Type B pancreatic cell (in vitro differentiated cells): Measurements from ENCODE around the gene FUT3. TPM values are rescaled to one million over a fixed set of nuclear protein-coding genes. Genes with fewer than 3 reads are reported as not detected.

Source experiments
- DNase-seq: peaks from one replicate; pipeline ENCODE4 v3.0.0; 2021; ENCODE audit warnings: mixed read lengths; ENCODE audit not compliant: unreplicated experiment; ENCODE audit errors: extremely low spot score
- H3K27ac Mint-ChIP-seq: 2 replicates; pipeline ENCODE4 v1.8.0; 2021; ENCODE audit warnings: mild to moderate bottlenecking, mixed read lengths
- H3K27me3 Mint-ChIP-seq: 2 replicates; pipeline ENCODE4 v1.8.0; 2021; ENCODE audit warnings: mixed read lengths
- H3K36me3 Mint-ChIP-seq: 2 replicates; pipeline ENCODE4 v1.8.0; 2021; ENCODE audit warnings: mixed read lengths
- H3K4me1 Mint-ChIP-seq: one replicate; pipeline ENCODE4 v1.8.0; 2021; ENCODE audit warnings: mixed read lengths; ENCODE audit not compliant: unreplicated experiment
- H3K4me3 Mint-ChIP-seq: 2 replicates; pipeline ENCODE4 v1.8.0; 2021; ENCODE audit warnings: mild to moderate bottlenecking, mixed read lengths
- H3K9me3 Mint-ChIP-seq: 2 replicates; pipeline ENCODE4 v1.8.0; 2021; ENCODE audit warnings: mixed read lengths
- CTCF ChIP-seq: fragments of 200-600 bp; sonication (generic); conservative IDR thresholded peaks from 2 replicates; pipeline ENCODE4 v1.5.0; 2021; ENCODE audit warnings: antibody characterized with exemption, mild to moderate bottlenecking
- total RNA-seq: library from RNA; stranded (reverse); gene quantifications from 2 replicates; pipeline ENCODE4 v1.2.1, GENCODE V29; 2021; ENCODE audit warnings: low replicate concordance

The FUT3 gene
- total RNA-seq, 1 donor from 2014 or later: 6.6 TPM

GRCh38 chr19:5799247-5800241 is 51.7 kb downstream of the FUT3 start:
- peaks cover 9% of the 10 kb centered on the region for H3K27me3 Mint-ChIP-seq
- H3K4me3 Mint-ChIP-seq: no peak overlapping the region
- H3K9me3 Mint-ChIP-seq: no peaks in the 10 kb centered on the region

GRCh38 chr19:5798244-5798643 is 53.0 kb downstream of the FUT3 start:
- no peak for DNase-seq
- Mint-ChIP-seq H3K36me3 (no peaks in the 10 kb centered on the region), H3K27me3 (peaks cover 3% of the 10 kb centered on the region), H3K4me1 (peaks cover 10% of the 10 kb centered on the region), H3K27ac (no peak overlapping the region), H3K9me3 (no peaks in the 10 kb centered on the region), H3K4me3 (no peak overlapping the region)
- no peak for TF ChIP-seq CTCF

More at GRCh38 chr19:5799247-5800241, 51.7 kb downstream of the FUT3 start:
- no peak for DNase-seq
- Mint-ChIP-seq H3K4me1 (peaks cover 10% of the 10 kb centered on the region), H3K36me3 (no peaks in the 10 kb centered on the region), H3K27ac (no peak overlapping the region)
- TF ChIP-seq CTCF: no peak

- Mint-ChIP-seq H3K36me3 (peaks cover 7% of the 10 kb centered on the region), H3K27ac (no peak overlapping the region), H3K4me1 (peaks cover 6% of the 10 kb centered on the region)
These were observed 55.8 kb downstream of the FUT3 start for GRCh38 chr19:5795382-5795919.

GRCh38 chr19:5793188-5793587 is 58.1 kb downstream of the FUT3 start:
- H3K36me3 Mint-ChIP-seq: peaks cover 11% of the 10 kb centered on the region
- no peak overlapping the region for H3K4me3 Mint-ChIP-seq
- peaks cover 5% of the 10 kb centered on the region for H3K9me3 Mint-ChIP-seq
- no peak for DNase-seq
- no peak for TF ChIP-seq CTCF
- no peak overlapping the region for H3K27ac Mint-ChIP-seq
- no peaks in the 10 kb centered on the region for H3K27me3 Mint-ChIP-seq
- H3K4me1 Mint-ChIP-seq: peaks cover 10% of the 10 kb centered on the region

More at GRCh38 chr19:5795382-5795919, 55.8 kb downstream of the FUT3 start:
- no peak for TF ChIP-seq CTCF
- H3K4me3 Mint-ChIP-seq: no peak overlapping the region
- no peaks in the 10 kb centered on the region for H3K27me3 Mint-ChIP-seq
- no peak for DNase-seq
- H3K9me3 Mint-ChIP-seq: peaks cover 5% of the 10 kb centered on the region

Other genes starting within 250 kb of the FUT3 start
- gene SAFB2, start 228.7 kb downstream of the FUT3 start, total RNA-seq: 60.9 and 93.4 TPM in 2 replicates
- gene SAFB, start 228.4 kb downstream of the FUT3 start, total RNA-seq: 103 and 127 TPM in 2 replicates
- 42.2 and 50.0 TPM in 2 replicates for gene MICOS13, start 170.9 kb downstream of the FUT3 start, total RNA-seq
- 6.2 and 11.0 TPM in 2 replicates for gene HSD11B1L, start 170.4 kb downstream of the FUT3 start, total RNA-seq
- gene RPL36, start 161.2 kb downstream of the FUT3 start, total RNA-seq: 1,016 and 1,024 TPM in 2 replicates
- gene LONP1, start 131.3 kb downstream of the FUT3 start, total RNA-seq: 68.0 and 74.0 TPM in 2 replicates
- 0.41 TPM in 1 of 2 replicates, not detected in the other for gene CATSPERD, start 130.8 kb downstream of the FUT3 start, total RNA-seq
- gene PRR22, start 66.7 kb downstream of the FUT3 start, total RNA-seq: 3.3 and 5.2 TPM in 2 replicates
- 38.6 and 45.0 TPM in 2 replicates for gene DUS3L, start 60.3 kb downstream of the FUT3 start, total RNA-seq
- gene NRTN, start 46.4 kb downstream of the FUT3 start, total RNA-seq: 2.8 and 5.4 TPM in 2 replicates
- gene FUT6, start 11.7 kb downstream of the FUT3 start, total RNA-seq: 0.87 and 1.4 TPM in 2 replicates
- gene FUT5, start 19.1 kb upstream of the FUT3 start, total RNA-seq: 0.17 TPM in 1 of 2 replicates, not detected in the other
- 253 and 265 TPM in 2 replicates for gene NDUFA11, start 52.3 kb upstream of the FUT3 start, total RNA-seq
- gene VMAC, start 53.4 kb upstream of the FUT3 start, total RNA-seq: 7.1 and 7.4 TPM in 2 replicates
- gene CAPS, start 62.8 kb upstream of the FUT3 start, total RNA-seq: 13.9 and 14.1 TPM in 2 replicates
- gene RANBP3, start 126.7 kb upstream of the FUT3 start, total RNA-seq: 75.5 and 92.4 TPM in 2 replicates